ENCODE data around the gene EPHA2. TPM values are rescaled to one million over a fixed set of nuclear protein-coding genes. Genes with fewer than 3 reads are reported as not detected.

EPHA2 gene
- total and polyA plus RNA-seq, 2 donors (not counting 3 experiments of a cell fraction or from before 2014, with no cell fraction given), result 141 to 147 TPM

GRCh38 chr1:16133007-16133961 is 22.6 kb downstream of the EPHA2 start:
- H3K4me2 ChIP-seq (ENCODE audit: insufficient read depth, low read length), result no peak overlapping the region
- H3K4me1 ChIP-seq (ENCODE audit: control insufficient read depth, extremely low read depth, insufficient read depth, low read length), result peaks cover 8% of the 10 kb centered on the region
- H4K20me1 ChIP-seq (replicated peaks; ENCODE audit: control insufficient read depth, extremely low read depth, insufficient read depth, low read length), result no peaks in the 10 kb centered on the region
- ChIA-PET CTCF (interaction anchor here (1.0 to 1.3 kb wide), 2 partner anchors 19 to 51 kb away, joined by 3 to 4 read pairs; no protein-coding TSS in a partner anchor), POLR2A (interaction anchor here (0.6 to 1.0 kb wide), 3 partner anchors 20 to 380 kb away, joined by 3 to 6 read pairs (median 3); partner anchors contain the start of gene EPHA2)
- H3K36me3 ChIP-seq (ENCODE audit: control insufficient read depth in 2 of 2, extremely low read depth in 1 of 2, insufficient read depth in 2 of 2, low read length in 2 of 2), result peaks cover 64 to 83% of the 10 kb centered on the region in 2 experiments
- DNase-seq (ENCODE audit: low read depth, low spot score) (no peak), FAIRE-seq (no peak)
- H3K9me1 ChIP-seq (replicated peaks; ENCODE audit: control insufficient read depth, extremely low read depth, insufficient read depth, low read length), result no peaks in the 10 kb centered on the region
- TF ChIP-seq FOS (IDR thresholded peaks at IDR 0.05; ENCODE audit: borderline replicate concordance, insufficient read depth, low read length) (no peak), GATA2 (IDR thresholded peaks at IDR 0.05; ENCODE audit: insufficient read depth, insufficient read length, low read depth, low read length) (no peak), EZH2 (IDR thresholded peaks at IDR 0.05; ENCODE audit: borderline replicate concordance, low read depth, low read length, severe bottlenecking) (no peak), POLR2A (IDR thresholded peaks at IDR 0.05; ENCODE audit: low read depth, low read length) (no peak)
- peaks cover 75% of the 10 kb centered on the region for H3K79me2 ChIP-seq (ENCODE audit: control insufficient read depth, insufficient read depth, low read length)
- H3K9me3 ChIP-seq (replicated peaks; ENCODE audit: control insufficient read depth, insufficient read depth, low read length), result no peaks in the 10 kb centered on the region
- dilution Hi-C loops (cut with MboI; ENCODE audit: extremely low pct_ligation_motif_present, low sequenced_read_pairs), result no loop called here
- no TSS peak for BruUV-seq (replicated peaks)
- H3K9ac ChIP-seq (replicated peaks; ENCODE audit: extremely low read depth, insufficient read depth, low read length), result no peak overlapping the region
- intact Hi-C loops (cut with micrococcal nuclease), result no loop called here
- H3K4me3 ChIP-seq (replicated peaks in 1 of 3; ENCODE audit: insufficient read depth in 1 of 3, low read depth in 1 of 3, low read length in 3 of 3), result no peak overlapping the region
- peak overlapping the region; percentile 19 for H3K27ac ChIP-seq (ENCODE audit: insufficient read depth, low read depth, low read length)
- H3K27me3 ChIP-seq (ENCODE audit: control insufficient read depth in 2 of 2, insufficient read depth in 2 of 2, low read length in 2 of 2), result no peaks in the 10 kb centered on the region
- H2AFZ ChIP-seq (ENCODE audit: low read depth, low read length), result no peak overlapping the region

GRCh38 chr1:16132325-16132785 is 23.5 kb downstream of the EPHA2 start:
- ChIA-PET POLR2A (no interaction called here), CTCF (interaction anchor here (1.5 kb wide), 1 partner anchor 50 kb away, joined by 5 read pairs; no protein-coding TSS in a partner anchor)
- Histone ChIP-seq H3K36me3 (ENCODE audit: control insufficient read depth in 2 of 2, extremely low read depth in 1 of 2, insufficient read depth in 2 of 2, low read length in 2 of 2) (peaks cover 61 to 83% of the 10 kb centered on the region in 2 experiments), H3K4me2 (ENCODE audit: insufficient read depth, low read length) (no peak overlapping the region), H3K27me3 (ENCODE audit: control insufficient read depth in 2 of 2, insufficient read depth in 2 of 2, low read length in 2 of 2) (no peaks in the 10 kb centered on the region), H3K27ac (ENCODE audit: insufficient read depth, low read depth, low read length) (no peak overlapping the region), H3K9me1 (replicated peaks; ENCODE audit: control insufficient read depth, extremely low read depth, insufficient read depth, low read length) (no peaks in the 10 kb centered on the region), H3K9ac (replicated peaks; ENCODE audit: extremely low read depth, insufficient read depth, low read length) (no peak overlapping the region), H4K20me1 (replicated peaks; ENCODE audit: control insufficient read depth, extremely low read depth, insufficient read depth, low read length) (no peaks in the 10 kb centered on the region), H3K4me1 (ENCODE audit: control insufficient read depth, extremely low read depth, insufficient read depth, low read length) (peaks cover 5% of the 10 kb centered on the region), H3K4me3 (replicated peaks in 1 of 3; ENCODE audit: insufficient read depth in 1 of 3, low read depth in 1 of 3, low read length in 3 of 3) (no peak overlapping the region), H3K9me3 (replicated peaks; ENCODE audit: control insufficient read depth, insufficient read depth, low read length) (no peaks in the 10 kb centered on the region), H3K79me2 (ENCODE audit: control insufficient read depth, insufficient read depth, low read length) (peaks cover 72% of the 10 kb centered on the region), H2AFZ (ENCODE audit: low read depth, low read length) (no peak overlapping the region)
- FAIRE-seq, result no peak
- dilution Hi-C loops (cut with MboI; ENCODE audit: extremely low pct_ligation_motif_present, low sequenced_read_pairs) (no loop called here), intact Hi-C loops (cut with micrococcal nuclease) (no loop called here)
- DNase-seq (ENCODE audit: low read depth, low spot score), result no peak
- no TSS peak for BruUV-seq (replicated peaks)
- TF ChIP-seq EZH2 (IDR thresholded peaks at IDR 0.05; ENCODE audit: borderline replicate concordance, low read depth, low read length, severe bottlenecking), result no peak
- no peak for TF ChIP-seq MAX (IDR thresholded peaks at IDR 0.05; ENCODE audit: insufficient read depth, insufficient read length)
- no peak for TF ChIP-seq POLR2A (IDR thresholded peaks at IDR 0.05; ENCODE audit: low read depth, low read length)
- TF ChIP-seq POLR2AphosphoS5 (IDR thresholded peaks at IDR 0.05; ENCODE audit: insufficient read depth, low read depth, low read length), result no peak
- no peak for TF ChIP-seq CTCF (IDR thresholded peaks at IDR 0.05; ENCODE audit: extremely low read depth in 1 of 2, insufficient read depth in 1 of 2, low read depth in 1 of 2, low read length in 2 of 2)

All from endothelial cell of umbilical vein (primary cell).